Measurements from ENCODE around the gene DNPEP.

- no peak for TF ChIP-seq EZH2 (IDR thresholded peaks at IDR 0.05; ENCODE audit: low read depth, unreplicated experiment)
- TF ChIP-seq CTCF (conservative IDR thresholded peaks at IDR 0.05; ENCODE audit: low read depth in 2 of 2), result no peak
- TF ChIP-seq ETS1 (IDR thresholded peaks at IDR 0.05), result no peak
- no peak for TF ChIP-seq POLR2AphosphoS5 (IDR thresholded peaks at IDR 0.05; ENCODE audit: low read depth)
- TF ChIP-seq REST (IDR thresholded peaks at IDR 0.05; ENCODE audit: unreplicated experiment), result no peak
- TF ChIP-seq EZH2phosphoT487 (IDR thresholded peaks at IDR 0.05; ENCODE audit: unreplicated experiment), result no peak
- TF ChIP-seq NANOG (IDR thresholded peaks at IDR 0.05; ENCODE audit: borderline replicate concordance), result no peak
- TF ChIP-seq JUNB (IDR thresholded peaks at IDR 0.05; ENCODE audit: unreplicated experiment), result no peak
- TF ChIP-seq CREB1 (CRISPR knock-in tag; IDR thresholded peaks at IDR 0.05; ENCODE audit: low read depth), result no peak
- no peak for TF ChIP-seq ZNF331 (CRISPR knock-in tag; IDR thresholded peaks at IDR 0.05; ENCODE audit: low read depth)
- TF ChIP-seq ZNF462 (CRISPR knock-in tag; IDR thresholded peaks at IDR 0.05), result no peak
- TF ChIP-seq STAT1 (IDR thresholded peaks at IDR 0.05; ENCODE audit: unreplicated experiment), result no peak
- TF ChIP-seq ZNF114 (CRISPR knock-in tag; IDR thresholded peaks at IDR 0.05), result no peak
These were observed 1.7 kb downstream of the DNPEP start for GRCh38 chr2:219385958-219386520.
